ENCODE results near the gene CHURC1.

The CHURC1 gene

DNA sequence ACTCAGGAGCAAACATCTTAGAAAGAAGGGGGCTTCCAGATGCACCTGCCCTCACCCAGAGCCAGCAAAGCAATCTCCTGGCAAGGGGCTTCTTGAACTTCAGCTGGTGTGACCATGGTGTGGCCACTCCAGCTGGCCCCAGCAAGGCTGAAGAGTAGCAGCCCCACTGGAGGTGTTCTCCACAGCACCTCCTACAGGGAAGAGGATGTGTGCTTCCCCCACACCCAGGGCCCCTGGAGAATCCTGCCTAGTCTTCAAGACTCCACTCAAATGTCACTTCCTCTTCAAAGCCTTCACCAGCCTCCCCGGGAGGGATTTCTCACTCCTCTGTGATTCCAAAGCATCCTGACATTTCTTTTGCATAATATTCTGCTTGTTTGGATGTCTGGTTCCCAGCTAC, 49.4 kb downstream of the CHURC1 start:
- DNase-seq (ENCODE audit: low read depth): no peak
- H3K4me3 ChIP-seq (ENCODE audit: low read depth, low read length): no peak overlapping the region
- TF ChIP-seq, protein P1, sequence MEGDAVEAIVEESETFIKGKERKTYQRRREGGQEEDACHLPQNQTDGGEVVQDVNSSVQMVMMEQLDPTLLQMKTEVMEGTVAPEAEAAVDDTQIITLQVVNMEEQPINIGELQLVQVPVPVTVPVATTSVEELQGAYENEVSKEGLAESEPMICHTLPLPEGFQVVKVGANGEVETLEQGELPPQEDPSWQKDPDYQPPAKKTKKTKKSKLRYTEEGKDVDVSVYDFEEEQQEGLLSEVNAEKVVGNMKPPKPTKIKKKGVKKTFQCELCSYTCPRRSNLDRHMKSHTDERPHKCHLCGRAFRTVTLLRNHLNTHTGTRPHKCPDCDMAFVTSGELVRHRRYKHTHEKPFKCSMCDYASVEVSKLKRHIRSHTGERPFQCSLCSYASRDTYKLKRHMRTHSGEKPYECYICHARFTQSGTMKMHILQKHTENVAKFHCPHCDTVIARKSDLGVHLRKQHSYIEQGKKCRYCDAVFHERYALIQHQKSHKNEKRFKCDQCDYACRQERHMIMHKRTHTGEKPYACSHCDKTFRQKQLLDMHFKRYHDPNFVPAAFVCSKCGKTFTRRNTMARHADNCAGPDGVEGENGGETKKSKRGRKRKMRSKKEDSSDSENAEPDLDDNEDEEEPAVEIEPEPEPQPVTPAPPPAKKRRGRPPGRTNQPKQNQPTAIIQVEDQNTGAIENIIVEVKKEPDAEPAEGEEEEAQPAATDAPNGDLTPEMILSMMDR (conservative IDR thresholded peaks at IDR 0.05; ENCODE audit: low read depth, low read length): peak; percentile 11

DNA sequence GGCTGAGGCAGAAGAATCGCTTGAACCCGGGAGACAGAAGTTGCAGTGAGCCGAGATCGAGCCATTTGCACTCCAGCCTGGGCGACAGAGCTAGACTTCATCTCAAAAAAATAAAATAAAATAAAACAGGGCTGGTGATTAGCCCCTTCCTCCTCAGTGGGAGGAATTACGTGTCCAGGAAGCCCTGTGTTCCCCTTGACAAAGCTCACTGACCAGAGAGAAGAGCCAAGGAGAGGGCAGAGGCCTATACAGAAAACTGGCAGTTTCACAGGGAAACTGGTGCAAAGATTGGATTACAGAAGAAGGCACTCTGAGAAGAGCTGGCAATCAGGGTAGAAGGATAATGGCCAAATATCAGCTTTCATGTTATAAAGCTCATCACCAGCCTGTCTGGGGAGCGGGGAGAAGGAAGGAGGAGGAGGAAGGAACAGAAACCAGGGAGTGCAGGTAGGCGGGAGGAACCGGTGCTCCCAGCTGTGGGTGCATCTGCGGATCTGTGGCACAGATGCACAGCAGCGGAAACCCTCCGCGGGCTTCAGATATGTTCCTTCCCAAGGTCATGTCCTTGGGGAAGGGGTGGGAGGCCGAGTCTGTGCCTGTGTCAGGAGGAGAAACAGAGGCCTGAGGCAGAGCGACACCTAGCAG, 51.2 kb downstream of the CHURC1 start:
- DNase-seq (ENCODE audit: low read depth): no peak
- TF ChIP-seq, protein P1 (conservative IDR thresholded peaks at IDR 0.05; ENCODE audit: low read depth, low read length): no peak
- H3K4me3 ChIP-seq (ENCODE audit: low read depth, low read length): no peak overlapping the region

DNA sequence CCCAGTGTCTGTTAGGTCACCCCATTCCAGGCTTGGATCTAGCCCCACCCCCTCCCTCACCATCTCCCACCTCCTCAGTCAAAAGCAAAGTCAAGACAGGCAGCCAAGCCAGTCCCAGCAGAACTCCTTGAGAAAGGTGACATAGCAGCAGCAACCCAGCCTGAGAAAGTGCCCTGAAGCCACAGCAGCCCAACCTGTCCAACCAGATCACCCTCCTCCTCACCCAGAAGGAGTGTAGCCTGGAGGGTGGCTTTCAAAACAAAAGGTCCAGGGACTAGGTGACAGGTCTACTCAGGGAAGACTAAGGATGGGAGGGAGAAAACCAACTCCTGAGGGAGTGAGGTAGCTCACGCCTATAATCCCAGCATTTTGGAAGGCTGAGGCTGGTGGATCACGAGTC, 52.7 kb downstream of the CHURC1 start:
- TF ChIP-seq, protein P1 (conservative IDR thresholded peaks at IDR 0.05; ENCODE audit: low read depth, low read length): no peak
- H3K4me3 ChIP-seq (ENCODE audit: low read depth, low read length): no peak overlapping the region
- no peak for DNase-seq (ENCODE audit: low read depth)

DNA sequence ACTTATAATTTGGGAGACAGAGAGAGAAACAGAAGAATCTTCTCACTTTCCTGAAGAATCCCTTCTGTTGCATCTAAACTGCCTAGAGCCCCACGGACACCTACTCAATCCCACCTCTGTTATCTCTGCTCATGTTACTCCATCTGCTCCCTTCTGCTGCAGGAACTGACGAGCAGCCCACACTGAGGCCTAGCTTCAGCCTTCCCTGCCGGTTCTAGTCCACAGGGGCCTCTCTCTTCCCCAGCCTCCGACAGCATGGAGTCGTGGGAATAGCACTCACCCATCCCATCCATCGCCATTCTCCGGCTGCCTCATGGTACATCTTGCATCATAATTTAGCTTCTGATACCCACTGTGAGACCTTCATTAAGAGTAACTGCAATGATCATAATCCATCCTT, 53.9 kb downstream of the CHURC1 start:
- TF ChIP-seq, protein P1 (conservative IDR thresholded peaks at IDR 0.05; ENCODE audit: low read depth, low read length): no peak
- no peak overlapping the region for H3K4me3 ChIP-seq (ENCODE audit: low read depth, low read length)
- DNase-seq (ENCODE audit: low read depth): peak; percentile 34

DNA sequence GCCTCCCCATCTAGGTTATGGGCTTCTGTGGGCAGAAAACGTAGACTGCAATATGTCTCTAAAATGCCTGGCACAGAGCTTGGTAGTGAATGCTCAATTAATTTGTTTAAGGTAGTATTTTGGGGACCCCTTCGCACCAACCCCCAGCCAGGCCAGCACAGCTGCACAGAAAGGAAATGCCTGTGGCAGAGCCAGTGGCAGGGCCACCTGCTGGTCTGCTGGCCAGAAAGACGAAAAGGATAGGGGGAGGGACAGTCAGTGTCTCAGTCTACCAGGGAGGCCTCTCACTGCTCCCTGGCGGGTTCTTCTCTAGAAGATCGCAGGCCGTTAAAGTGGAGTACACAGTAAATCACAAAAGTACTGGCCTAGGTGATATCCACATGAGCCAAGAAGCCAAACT, 54.4 kb downstream of the CHURC1 start:
- TF ChIP-seq, protein P1 (conservative IDR thresholded peaks at IDR 0.05; ENCODE audit: low read depth, low read length): peak; percentile 21
- no peak overlapping the region for H3K4me3 ChIP-seq (ENCODE audit: low read depth, low read length)
- DNase-seq (ENCODE audit: low read depth): peak; percentile 60

DNA sequence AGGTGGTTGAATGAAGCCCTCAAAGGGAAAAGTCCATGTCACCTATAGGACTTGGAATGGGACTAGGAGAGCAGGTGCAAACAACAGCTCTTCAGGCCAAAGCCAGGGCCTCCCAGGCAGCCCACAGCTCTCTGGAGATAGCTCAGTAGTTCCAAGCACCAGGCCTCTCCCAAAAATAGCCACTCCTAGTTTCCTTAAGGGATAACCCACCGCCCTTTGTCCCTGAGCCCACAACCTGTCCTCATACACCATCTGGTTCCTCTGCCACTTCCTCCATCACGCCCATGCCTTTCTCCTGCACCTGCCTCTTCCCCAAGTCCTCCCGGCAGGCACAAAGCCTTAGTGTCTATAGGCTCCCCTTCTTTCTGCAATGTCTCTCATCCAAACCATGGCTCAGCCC, 55.8 kb downstream of the CHURC1 start:
- no peak for DNase-seq (ENCODE audit: low read depth)
- no peak overlapping the region for H3K4me3 ChIP-seq (ENCODE audit: low read depth, low read length)
- TF ChIP-seq, protein P1 (conservative IDR thresholded peaks at IDR 0.05; ENCODE audit: low read depth, low read length): no peak

DNA sequence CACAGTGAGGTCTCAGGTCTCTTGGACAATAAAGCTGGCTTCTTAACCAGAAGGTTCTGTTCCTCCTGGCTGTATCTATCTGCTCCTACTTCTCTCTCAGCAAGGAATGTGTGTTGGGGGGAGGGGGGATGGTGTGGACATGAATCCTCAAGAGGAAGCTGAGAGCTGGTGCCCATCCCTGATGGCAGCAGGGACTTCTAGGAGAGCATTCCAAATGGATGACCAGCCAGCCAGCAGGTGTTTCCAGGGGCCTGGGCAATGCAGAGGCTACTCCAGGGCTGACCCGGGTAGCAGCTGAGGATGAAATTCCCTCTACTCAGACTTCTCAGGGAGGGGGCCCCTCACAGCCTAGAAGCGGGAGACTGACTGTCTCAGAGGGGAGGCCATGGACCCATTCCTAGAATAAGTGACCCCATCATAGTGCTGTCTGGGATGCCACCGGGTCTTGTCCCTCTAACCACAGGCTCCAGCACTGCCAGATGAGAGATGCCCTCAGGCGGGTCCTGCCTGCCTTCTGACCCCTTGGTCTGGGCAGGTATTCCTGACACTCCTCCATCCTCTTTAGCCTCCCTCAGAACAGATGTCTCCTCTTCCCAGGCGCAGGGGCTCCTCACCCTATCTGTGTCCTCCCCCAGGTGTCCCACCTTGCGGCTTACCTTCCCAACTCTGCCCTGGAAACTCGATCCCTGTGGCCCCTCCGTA, 56.7 kb downstream of the CHURC1 start:
- H3K4me3 ChIP-seq (ENCODE audit: low read depth, low read length): peak overlapping the region; percentile 67
- no peak for DNase-seq (ENCODE audit: low read depth)
- TF ChIP-seq, protein P1 (conservative IDR thresholded peaks at IDR 0.05; ENCODE audit: low read depth, low read length): no peak
